ENCODE measurements around the gene FANCC.
A peak's percentile ranks its signal among the peaks of the same experiment; 100 is the strongest.
"Not testable (repeated sequence)": the region's sequence is repeated elsewhere in the genome, so short reads cannot be mapped to it uniquely, and the experiment has no call there.

The FANCC gene

GRCh38 chr9:95282332-95282731 lies 35.2 kb downstream of the FANCC start:
- DNase-seq (ENCODE audit: low read depth, low spot score), result no peak

GRCh38 chr9:95280745-95281144 lies 36.8 kb downstream of the FANCC start:
- no peak for DNase-seq (ENCODE audit: low read depth, low spot score)

GRCh38 chr9:95277509-95277908 lies 40.0 kb downstream of the FANCC start:
- DNase-seq (ENCODE audit: low read depth, low spot score), result no peak

- no peak for DNase-seq (ENCODE audit: low read depth, low spot score)
Observed at GRCh38 chr9:95276395-95276954, 41.0 kb downstream of the FANCC start.

GRCh38 chr9:95274160-95274559 lies 43.3 kb downstream of the FANCC start:
- not testable (repeated sequence) for DNase-seq (ENCODE audit: low read depth, low spot score)

- DNase-seq (ENCODE audit: low read depth, low spot score), result no peak
Observed at GRCh38 chr9:95273369-95274022, 44.0 kb downstream of the FANCC start.

- no peak for DNase-seq (ENCODE audit: low read depth, low spot score)
Observed at GRCh38 chr9:95272830-95273229, 44.7 kb downstream of the FANCC start.

GRCh38 chr9:95270790-95271189 lies 46.7 kb downstream of the FANCC start:
- DNase-seq (ENCODE audit: low read depth, low spot score), result no peak

- not testable (repeated sequence) for DNase-seq (ENCODE audit: low read depth, low spot score)
Observed at GRCh38 chr9:95269803-95270773, 47.4 kb downstream of the FANCC start.

- DNase-seq (ENCODE audit: low read depth, low spot score), result peak; percentile 84
Observed at GRCh38 chr9:95268681-95269080, 48.8 kb downstream of the FANCC start.

GRCh38 chr9:95266649-95267048 lies 50.9 kb downstream of the FANCC start:
- DNase-seq (ENCODE audit: low read depth, low spot score), result no peak

GRCh38 chr9:95265960-95266359 lies 51.5 kb downstream of the FANCC start:
- DNase-seq (ENCODE audit: low read depth, low spot score), result no peak

- DNase-seq (ENCODE audit: low read depth, low spot score), result no peak
Observed at GRCh38 chr9:95264954-95265615, 52.4 kb downstream of the FANCC start.

- no peak for DNase-seq (ENCODE audit: low read depth, low spot score)
Observed at GRCh38 chr9:95261890-95262289, 55.6 kb downstream of the FANCC start.

- DNase-seq (ENCODE audit: low read depth, low spot score), result no peak
Observed at GRCh38 chr9:95250462-95251221, 66.9 kb downstream of the FANCC start.

- peak; percentile 66 for DNase-seq (ENCODE audit: low read depth, low spot score)
Observed at GRCh38 chr9:95249986-95250385, 67.5 kb downstream of the FANCC start.

GRCh38 chr9:95246547-95246946 lies 71.0 kb downstream of the FANCC start:
- DNase-seq (ENCODE audit: low read depth, low spot score), result peak; percentile 21

- DNase-seq (ENCODE audit: low read depth, low spot score), result no peak
Observed at GRCh38 chr9:95242613-95243012, 74.9 kb downstream of the FANCC start.

- no peak for DNase-seq (ENCODE audit: low read depth, low spot score)
Observed at GRCh38 chr9:95239071-95239470, 78.4 kb downstream of the FANCC start.

- DNase-seq (ENCODE audit: low read depth, low spot score), result no peak
Observed at GRCh38 chr9:95237336-95237735, 80.2 kb downstream of the FANCC start.

GRCh38 chr9:95230046-95230445 lies 87.5 kb downstream of the FANCC start:
- DNase-seq (ENCODE audit: low read depth, low spot score), result peak; percentile 36

All from ELF-1 (cell line).